SK-N-SH (cell line): ENCODE measurements around the gene ADCY4. TPM values are rescaled to one million over a fixed set of nuclear protein-coding genes. Genes with fewer than 3 reads are reported as not detected.

Source experiments
- CTCF ChIA-PET: fragments of 300-600, 350-600 bp; formaldehyde crosslinking; extraction: SDS; loops from one replicate; lab custom pipeline; 2021; lab: Yijun Ruan, JAX
- POLR2A ChIA-PET: fragments of 350-600 bp; sonication (Branson Sonifier 250); formaldehyde crosslinking; extraction: SDS; loops from one replicate; lab custom pipeline; 2020; ENCODE audit warnings: antibody characterized with exemption, inconsistent platforms; lab: Yijun Ruan, JAX
- DNase-seq: peaks from one replicate; pipeline ENCODE4 v3.0.0; 2012
- H2AFZ ChIP-seq: fragments of 200-600 bp; sonication (generic); 2 replicates; pipeline ENCODE4 v1.8.1; 2016; ENCODE audit warnings: antibody characterized with exemption, mild to moderate bottlenecking, low read depth
- H3F3A ChIP-seq: fragments of 200-600 bp; sonication (generic); replicated peaks from 2 replicates; pipeline ENCODE3; 2016; ENCODE audit warnings: antibody characterized with exemption, mild to moderate bottlenecking; ENCODE audit not compliant: insufficient read depth
- H3K27ac ChIP-seq, 2 experiments: fragments of 200-500 bp in 1 of 2; fragments of 200-600 bp in 1 of 2; sonication (Bioruptor generic) in 1 of 2; sonication (generic), shearing (Covaris generic) in 1 of 2; 2 replicates each; pipeline versions ENCODE4 v1.5.1 to v1.6.1; 2014 to 2016; ENCODE audit warnings: low read depth in 2 of 2, inconsistent platforms in 1 of 2, low read length in 1 of 2, mild to moderate bottlenecking in 1 of 2, mixed read lengths in 1 of 2
- H3K27me3 ChIP-seq: fragments of 200-600 bp; sonication (generic), shearing (Covaris generic); 2 replicates; pipeline ENCODE4 v1.6.1; 2016; ENCODE audit warnings: mixed run types; ENCODE audit not compliant: insufficient read depth
- H3K36me3 ChIP-seq, 2 experiments: fragments of 200-500 bp in 1 of 2; fragments of 200-600 bp in 1 of 2; sonication (Bioruptor generic) in 1 of 2; sonication (generic) in 1 of 2; replicated peaks in 1 of 2; 2 replicates each; pipeline versions ENCODE3 to v1.5.1; 2014 to 2016; ENCODE audit warnings: low read length in 1 of 2, mild to moderate bottlenecking in 1 of 2; ENCODE audit not compliant: insufficient read depth in 2 of 2, control insufficient read depth in 1 of 2
- H3K4me1 ChIP-seq, 2 experiments: fragments of 200-500 bp in 1 of 2; fragments of 200-600 bp in 1 of 2; sonication (Bioruptor generic) in 1 of 2; sonication (generic), shearing (Covaris generic) in 1 of 2; 2 replicates each; pipeline versions ENCODE4 v1.5.1 to v1.6.1; 2014 to 2016; ENCODE audit warnings: low read depth in 1 of 2, low read length in 1 of 2, mixed run types in 1 of 2; ENCODE audit not compliant: insufficient read depth in 2 of 2, control insufficient read depth in 1 of 2
- H3K4me2 ChIP-seq: fragments of 200-600 bp; sonication (generic), shearing (Covaris generic); 2 replicates; pipeline ENCODE4 v1.6.1; 2017; ENCODE audit warnings: mixed run types
- H3K4me3 ChIP-seq, 2 experiments: fragments of 200-500 bp in 1 of 2; fragments of 200-600 bp in 1 of 2; sonication (Bioruptor generic) in 1 of 2; sonication (generic), shearing (Covaris generic) in 1 of 2; 2 replicates each; pipeline versions ENCODE4 v1.5.1 to v1.8.1; 2014 to 2016; ENCODE audit warnings: low read depth in 2 of 2, inconsistent platforms in 1 of 2, low read length in 1 of 2, mild to moderate bottlenecking in 1 of 2, mixed read lengths in 1 of 2, moderate library complexity in 1 of 2
- H3K79me2 ChIP-seq: fragments of 200-600 bp; sonication (generic); 2 replicates; pipeline ENCODE4 v1.8.1; 2017; ENCODE audit warnings: mild to moderate bottlenecking; ENCODE audit not compliant: insufficient read depth
- H3K9ac ChIP-seq: fragments of 200-600 bp; sonication (generic); 2 replicates; pipeline ENCODE4 v1.6.1; 2017; ENCODE audit warnings: mixed run types
- H3K9me2 ChIP-seq: fragments of 200-600 bp; sonication (generic); 2 replicates; pipeline ENCODE4 v1.6.1; 2017; ENCODE audit warnings: mixed run types
- H3K9me3 ChIP-seq: fragments of 200-600 bp; sonication (generic); 2 replicates; pipeline ENCODE4 v1.6.1; 2017; ENCODE audit warnings: mixed run types, mild to moderate bottlenecking, moderate library complexity
- H4K20me1 ChIP-seq: fragments of 200-600 bp; sonication (generic); 2 replicates; pipeline ENCODE4 v1.6.1; 2017; ENCODE audit warnings: mild to moderate bottlenecking, mixed run types; ENCODE audit not compliant: insufficient read depth
- ELF1 ChIP-seq: IDR thresholded peaks from 2 replicates; pipeline ENCODE4 v1.4.0; 2012
- EP300 ChIP-seq, 2 experiments: IDR thresholded peaks; 2 replicates each; pipeline versions ENCODE4 v1.4.0 to v1.6.1; 2012; ENCODE audit warnings: borderline replicate concordance in 1 of 2, low read depth in 1 of 2, low read length in 1 of 2
- JUND ChIP-seq: IDR thresholded peaks from 2 replicates; pipeline ENCODE4 v1.4.0; 2012
- MEF2A ChIP-seq: IDR thresholded peaks from 2 replicates; pipeline ENCODE4 v1.4.0; 2012; ENCODE audit warnings: low read depth, borderline replicate concordance
- POLR2AphosphoS5 ChIP-seq: IDR thresholded peaks from 2 replicates; pipeline ENCODE4 v1.6.1; 2012; ENCODE audit warnings: low read depth, low read length
- RCOR1 ChIP-seq: fragments of 150-350 bp; IDR thresholded peaks from 2 replicates; pipeline ENCODE4 v1.6.1; 2017; ENCODE audit warnings: antibody characterized with exemption, low read length
- RFX5 ChIP-seq: IDR thresholded peaks from 2 replicates; pipeline ENCODE4 v1.6.1; 2012; ENCODE audit warnings: mild to moderate bottlenecking, improper control_type of control experiment, low read length
- SIN3A ChIP-seq: IDR thresholded peaks from 2 replicates; pipeline ENCODE4 v1.6.1; 2012; ENCODE audit warnings: low read depth, mild to moderate bottlenecking, low read length, moderate library complexity, borderline replicate concordance
- TEAD4 ChIP-seq: IDR thresholded peaks from 2 replicates; pipeline ENCODE4 v1.4.0; 2012; ENCODE audit warnings: mild to moderate bottlenecking, borderline replicate concordance; ENCODE audit not compliant: insufficient read depth
- WGBS: methylation state at CpG from one replicate; pipeline ENCODE4 v1.1.6; 2017; ENCODE audit warnings: low lambda C conversion rate; 5-methylcytosine and 5-hydroxymethylcytosine counted together
- polyA plus RNA-seq, 3 experiments: library from polyadenylated mRNA; depleted of rRNA; stranded (reverse); fragments of >200 nt; gene quantifications; 2 replicates each; pipeline ENCODE4 v1.2.3, GENCODE V29; 2012
- TF ChIP-seq, protein P1 (sequence below): IDR thresholded peaks from 2 replicates; pipeline ENCODE4; 2012
- TF ChIP-seq, protein P2 (sequence below): IDR thresholded peaks from 2 replicates; pipeline ENCODE4 v1.4.0; 2012; ENCODE audit warnings: low read depth, borderline replicate concordance
- TF ChIP-seq, protein P3 (sequence below): IDR thresholded peaks from 2 replicates; pipeline ENCODE4 v1.4.0; 2012; ENCODE audit warnings: low read depth

ADCY4 gene
- polyA plus RNA-seq, 1 of the 3 experiments (the other 2 are of a cell fraction) = 0.08 TPM

DNA sequence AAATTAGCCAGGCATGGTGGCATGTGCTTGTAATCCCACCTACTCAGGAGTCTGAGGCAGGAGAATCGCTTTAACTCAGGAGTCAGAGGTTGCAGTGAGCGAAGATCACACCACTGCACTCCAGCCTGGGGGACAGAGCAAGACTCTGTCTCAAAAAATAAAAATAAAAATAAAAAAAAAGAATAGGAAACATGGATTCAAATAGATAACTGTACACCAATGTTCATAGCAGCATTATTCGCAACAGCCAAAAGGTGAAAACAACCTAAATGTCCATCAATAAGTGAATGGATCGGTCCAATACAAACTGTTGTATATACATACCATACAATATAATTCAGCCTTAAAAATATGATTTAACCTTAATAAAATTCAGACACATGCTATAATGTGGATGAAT, 8.0 kb upstream of the ADCY4 start:
- H3K9me3 ChIP-seq = no peaks in the 10 kb centered on the region
- H3K4me2 ChIP-seq = no peak overlapping the region
- no peaks in the 10 kb centered on the region for H3K9me2 ChIP-seq
- H3K4me1 ChIP-seq = no peaks in the 10 kb centered on the region
- H4K20me1 ChIP-seq = no peaks in the 10 kb centered on the region
- CTCF ChIA-PET = interaction anchor here (1.0 to 12.7 kb wide), 6 partner anchors 8 to 94 kb away, joined by 3 to 445 read pairs (median 7); partner anchors contain the start of genes ADCY4, CBLN3, KHNYN and SDR39U1
- 72% methylated on average over 4 of the region's 4 CpGs for WGBS
- H3F3A ChIP-seq = no peaks in the 10 kb centered on the region
- H3K27me3 ChIP-seq = peaks cover 73% of the 10 kb centered on the region
- H3K27ac ChIP-seq = no peak overlapping the region
- DNase-seq = no peak
- no peak overlapping the region for H3K4me3 ChIP-seq
- H3K36me3 ChIP-seq = no peaks in the 10 kb centered on the region
- TF ChIP-seq SIN3A = no peak
- H2AFZ ChIP-seq = no peak overlapping the region
- H3K79me2 ChIP-seq = no peaks in the 10 kb centered on the region
- H3K9ac ChIP-seq = no peak overlapping the region
- POLR2A ChIA-PET = no interaction called here

DNA sequence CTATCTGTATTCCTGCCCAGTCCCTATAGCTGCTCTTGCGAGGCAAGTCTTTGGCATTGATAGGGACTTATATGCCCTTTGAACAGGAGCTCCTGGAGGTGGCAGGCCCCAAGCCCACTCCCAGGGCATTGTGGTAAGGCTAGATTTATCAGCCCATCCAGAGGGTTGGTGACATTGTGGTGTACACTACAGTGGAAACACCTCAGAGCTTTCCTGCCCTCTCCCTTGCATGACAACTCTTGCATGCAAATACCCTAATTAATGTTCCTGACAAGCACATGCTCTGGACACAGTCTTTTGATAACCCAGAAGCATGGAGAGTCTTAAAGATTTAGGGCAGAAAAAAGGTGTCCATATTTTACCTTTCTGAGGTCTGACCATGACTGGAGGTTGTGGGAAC, 5.7 kb upstream of the ADCY4 start:
- no peaks in the 10 kb centered on the region for H3K9me2 ChIP-seq
- WGBS = 43% methylated on average over 1 of the region's 1 CpG
- no peak overlapping the region for H3K4me2 ChIP-seq
- H3K4me1 ChIP-seq = no peaks in the 10 kb centered on the region
- no peak overlapping the region for H3K9ac ChIP-seq
- H3K36me3 ChIP-seq = no peaks in the 10 kb centered on the region
- no peak overlapping the region for H3K27ac ChIP-seq
- H4K20me1 ChIP-seq = no peaks in the 10 kb centered on the region
- ChIA-PET POLR2A (interaction anchor here (1.7 kb wide), 1 partner anchor 8 kb away, joined by 3 read pairs; no protein-coding TSS in a partner anchor), CTCF (interaction anchor here (0.7 to 12.7 kb wide), 8 partner anchors 11 to 97 kb away, joined by 3 to 445 read pairs (median 6); partner anchors contain the start of genes CBLN3, CIDEB, KHNYN and SDR39U1)
- no peak overlapping the region for H2AFZ ChIP-seq
- H3K9me3 ChIP-seq = no peaks in the 10 kb centered on the region
- DNase-seq = no peak
- no peaks in the 10 kb centered on the region for H3F3A ChIP-seq
- H3K4me3 ChIP-seq = no peak overlapping the region
- TF ChIP-seq EP300 (IDR thresholded peaks at IDR 0.05; ENCODE audit: borderline replicate concordance in 1 of 2, low read depth in 1 of 2, low read length in 1 of 2) (no peak), JUND (no peak), MEF2A (no peak), RFX5 (no peak), ELF1 (no peak), POLR2AphosphoS5 (no peak), TEAD4 (no peak), RCOR1 (no peak)
- TF ChIP-seq, protein P1, sequence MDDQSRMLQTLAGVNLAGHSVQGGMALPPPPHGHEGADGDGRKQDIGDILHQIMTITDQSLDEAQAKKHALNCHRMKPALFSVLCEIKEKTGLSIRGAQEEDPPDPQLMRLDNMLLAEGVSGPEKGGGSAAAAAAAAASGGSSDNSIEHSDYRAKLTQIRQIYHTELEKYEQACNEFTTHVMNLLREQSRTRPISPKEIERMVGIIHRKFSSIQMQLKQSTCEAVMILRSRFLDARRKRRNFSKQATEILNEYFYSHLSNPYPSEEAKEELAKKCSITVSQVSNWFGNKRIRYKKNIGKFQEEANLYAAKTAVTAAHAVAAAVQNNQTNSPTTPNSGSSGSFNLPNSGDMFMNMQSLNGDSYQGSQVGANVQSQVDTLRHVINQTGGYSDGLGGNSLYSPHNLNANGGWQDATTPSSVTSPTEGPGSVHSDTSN = no peak
- TF ChIP-seq, protein P2, sequence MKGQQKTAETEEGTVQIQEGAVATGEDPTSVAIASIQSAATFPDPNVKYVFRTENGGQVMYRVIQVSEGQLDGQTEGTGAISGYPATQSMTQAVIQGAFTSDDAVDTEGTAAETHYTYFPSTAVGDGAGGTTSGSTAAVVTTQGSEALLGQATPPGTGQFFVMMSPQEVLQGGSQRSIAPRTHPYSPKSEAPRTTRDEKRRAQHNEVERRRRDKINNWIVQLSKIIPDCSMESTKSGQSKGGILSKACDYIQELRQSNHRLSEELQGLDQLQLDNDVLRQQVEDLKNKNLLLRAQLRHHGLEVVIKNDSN = no peak
- TF ChIP-seq, protein P3, sequence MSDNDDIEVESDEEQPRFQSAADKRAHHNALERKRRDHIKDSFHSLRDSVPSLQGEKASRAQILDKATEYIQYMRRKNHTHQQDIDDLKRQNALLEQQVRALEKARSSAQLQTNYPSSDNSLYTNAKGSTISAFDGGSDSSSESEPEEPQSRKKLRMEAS = no peak
- no peaks in the 10 kb centered on the region for H3K79me2 ChIP-seq
- peaks cover 67% of the 10 kb centered on the region for H3K27me3 ChIP-seq
